ENCODE measurements around the gene TRIM50.

DNA sequence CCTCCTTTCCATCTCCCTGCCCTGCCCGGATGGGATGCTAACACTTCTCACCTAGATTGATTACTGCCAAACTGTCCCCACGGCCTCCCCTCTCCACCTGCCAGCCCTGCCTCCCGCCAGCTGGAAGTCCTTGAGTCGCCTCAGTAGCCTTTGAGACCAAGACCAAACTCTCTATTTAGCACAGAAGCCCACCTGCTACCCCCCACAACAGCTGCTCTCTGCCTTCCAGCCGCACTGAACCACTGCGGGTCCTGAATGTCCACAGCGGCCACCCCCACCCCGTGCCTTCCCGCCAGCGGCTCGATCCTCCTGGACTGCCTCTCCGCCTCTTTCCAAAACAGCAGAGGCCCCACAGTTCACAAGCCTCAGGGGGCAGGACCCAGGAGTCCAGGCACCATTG is 39.1 kb upstream of the TRIM50 start:
- TF ChIP-seq, protein P1, sequence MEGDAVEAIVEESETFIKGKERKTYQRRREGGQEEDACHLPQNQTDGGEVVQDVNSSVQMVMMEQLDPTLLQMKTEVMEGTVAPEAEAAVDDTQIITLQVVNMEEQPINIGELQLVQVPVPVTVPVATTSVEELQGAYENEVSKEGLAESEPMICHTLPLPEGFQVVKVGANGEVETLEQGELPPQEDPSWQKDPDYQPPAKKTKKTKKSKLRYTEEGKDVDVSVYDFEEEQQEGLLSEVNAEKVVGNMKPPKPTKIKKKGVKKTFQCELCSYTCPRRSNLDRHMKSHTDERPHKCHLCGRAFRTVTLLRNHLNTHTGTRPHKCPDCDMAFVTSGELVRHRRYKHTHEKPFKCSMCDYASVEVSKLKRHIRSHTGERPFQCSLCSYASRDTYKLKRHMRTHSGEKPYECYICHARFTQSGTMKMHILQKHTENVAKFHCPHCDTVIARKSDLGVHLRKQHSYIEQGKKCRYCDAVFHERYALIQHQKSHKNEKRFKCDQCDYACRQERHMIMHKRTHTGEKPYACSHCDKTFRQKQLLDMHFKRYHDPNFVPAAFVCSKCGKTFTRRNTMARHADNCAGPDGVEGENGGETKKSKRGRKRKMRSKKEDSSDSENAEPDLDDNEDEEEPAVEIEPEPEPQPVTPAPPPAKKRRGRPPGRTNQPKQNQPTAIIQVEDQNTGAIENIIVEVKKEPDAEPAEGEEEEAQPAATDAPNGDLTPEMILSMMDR (IDR thresholded peaks at IDR 0.05; ENCODE audit: borderline replicate concordance, extremely low read depth, low read length, poor library complexity, severe bottlenecking) = no peak
- TF ChIP-seq EZH2 (IDR thresholded peaks at IDR 0.05; ENCODE audit: borderline replicate concordance, low read depth, low read length, severe bottlenecking) = no peak

Measured in DND-41 (cell line).